ENCODE results near the gene TERT. TPM values are rescaled to one million over a fixed set of nuclear protein-coding genes. Genes with fewer than 3 reads are reported as not detected.
A peak's percentile ranks its signal among the peaks of the same experiment; 100 is the strongest.

Gene TERT
- total and polyA plus RNA-seq, 8 donors, result 0.09 to 0.35 (median 0.14) TPM

GRCh38 chr5:1282131-1282992 lies 12.5 kb downstream of the TERT start:
- intact Hi-C loops (cut with DNase I), result no loop called here
- no peak for TF ChIP-seq CTCF (IDR thresholded peaks at IDR 0.05)

GRCh38 chr5:1281038-1281882 lies 13.6 kb downstream of the TERT start:
- DNase-seq, result peak in 2 of 4 donors; percentile 24 to 43

More at GRCh38 chr5:1282131-1282992, 12.5 kb downstream of the TERT start:
- H3K4me1 ChIP-seq, result no peaks in the 10 kb centered on the region
- H3K27me3 ChIP-seq, result no peaks in the 10 kb centered on the region
- peaks cover 0 to 22% of the 10 kb centered on the region in 2 donors for H3K9me3 ChIP-seq
- peak; percentile 33 for ATAC-seq
- no peaks in the 10 kb centered on the region for H3K36me3 ChIP-seq
- H3K27ac ChIP-seq, result no peak overlapping the region
- peak in 3 of 4 donors; percentile 31 to 54 (median 44) for DNase-seq
- H3K4me3 ChIP-seq, result no peak overlapping the region

GRCh38 chr5:1280177-1281037 lies 14.5 kb downstream of the TERT start:
- ATAC-seq, result no peak

More at GRCh38 chr5:1281038-1281882, 13.6 kb downstream of the TERT start:
- Histone ChIP-seq H3K36me3 (no peaks in the 10 kb centered on the region), H3K9me3 (peaks cover 0 to 27% of the 10 kb centered on the region in 2 donors), H3K4me3 (no peak overlapping the region), H3K4me1 (no peaks in the 10 kb centered on the region), H3K27me3 (no peaks in the 10 kb centered on the region), H3K27ac (no peak overlapping the region)
- intact Hi-C loops (cut with DNase I), result no loop called here
- no peak for ATAC-seq
- TF ChIP-seq CTCF (IDR thresholded peaks at IDR 0.05), result no peak

More at GRCh38 chr5:1280177-1281037, 14.5 kb downstream of the TERT start:
- intact Hi-C loops (cut with DNase I), result no loop called here
- no peaks in the 10 kb centered on the region for H3K27me3 ChIP-seq
- H3K27ac ChIP-seq, result no peak overlapping the region
- H3K4me3 ChIP-seq, result no peak overlapping the region
- H3K36me3 ChIP-seq, result no peaks in the 10 kb centered on the region
- H3K4me1 ChIP-seq, result no peaks in the 10 kb centered on the region
- no peak for TF ChIP-seq CTCF (IDR thresholded peaks at IDR 0.05)
- DNase-seq, result peak in 1 of 4 donors; percentile 73
- peaks cover 0 to 27% of the 10 kb centered on the region in 2 donors for H3K9me3 ChIP-seq

All from left lung (tissue), 10 donors.